Activated CD4-positive, alpha-beta T cell treated with anti-CD3 and anti-CD28 coated beads, Interleukin-2, amount 50 U/mL, for 24 hours (primary cell): ENCODE results near the gene DNMT3A.

Experiments used
- DNase-seq, 2 donors: peaks; one replicate each; pipeline ENCODE4 v3.0.0-alpha.2; 2020; ENCODE audit warnings: low read depth in 1 of 2, low spot score in 1 of 2

The DNMT3A gene

DNA sequence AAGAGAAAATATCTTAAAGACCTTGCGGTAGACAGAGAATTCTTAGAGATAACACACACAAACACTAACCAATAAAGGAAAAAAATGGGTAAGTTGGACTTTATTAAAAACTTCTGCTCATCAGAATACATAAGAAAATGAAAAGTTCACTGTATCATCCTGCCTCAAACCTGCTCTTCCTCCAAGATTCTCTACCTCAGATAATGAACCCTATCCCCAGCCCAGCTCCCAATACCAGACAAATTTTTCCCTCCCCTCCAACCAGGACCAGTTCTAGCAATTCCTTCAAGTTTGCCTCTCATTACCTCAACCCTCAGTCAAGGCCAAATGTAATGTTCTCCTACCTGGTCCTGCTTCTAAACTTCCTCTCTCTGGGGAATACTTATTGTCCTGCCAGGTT is 79.4 kb downstream of the DNMT3A start:
- DNase-seq = no peak

DNA sequence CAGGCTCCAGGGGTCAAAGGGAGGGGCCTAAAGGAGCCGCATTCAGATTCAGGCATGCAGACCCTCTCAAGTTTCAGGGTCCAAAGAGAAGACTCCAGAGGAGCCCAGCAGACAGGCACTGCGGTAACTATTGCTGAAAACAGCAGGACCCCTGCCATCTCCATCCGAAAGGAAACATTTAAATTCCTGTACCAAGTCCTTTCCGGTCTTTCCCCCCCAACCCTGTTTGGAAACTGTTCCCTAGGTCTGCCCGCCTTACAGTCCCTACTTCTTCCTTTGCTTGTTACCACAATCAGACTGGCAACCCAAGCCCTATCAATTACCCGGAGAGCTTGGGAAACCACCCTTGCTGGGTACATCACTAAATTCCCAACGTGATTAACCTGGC is 82.0 kb downstream of the DNMT3A start:
- no peak for DNase-seq

DNA sequence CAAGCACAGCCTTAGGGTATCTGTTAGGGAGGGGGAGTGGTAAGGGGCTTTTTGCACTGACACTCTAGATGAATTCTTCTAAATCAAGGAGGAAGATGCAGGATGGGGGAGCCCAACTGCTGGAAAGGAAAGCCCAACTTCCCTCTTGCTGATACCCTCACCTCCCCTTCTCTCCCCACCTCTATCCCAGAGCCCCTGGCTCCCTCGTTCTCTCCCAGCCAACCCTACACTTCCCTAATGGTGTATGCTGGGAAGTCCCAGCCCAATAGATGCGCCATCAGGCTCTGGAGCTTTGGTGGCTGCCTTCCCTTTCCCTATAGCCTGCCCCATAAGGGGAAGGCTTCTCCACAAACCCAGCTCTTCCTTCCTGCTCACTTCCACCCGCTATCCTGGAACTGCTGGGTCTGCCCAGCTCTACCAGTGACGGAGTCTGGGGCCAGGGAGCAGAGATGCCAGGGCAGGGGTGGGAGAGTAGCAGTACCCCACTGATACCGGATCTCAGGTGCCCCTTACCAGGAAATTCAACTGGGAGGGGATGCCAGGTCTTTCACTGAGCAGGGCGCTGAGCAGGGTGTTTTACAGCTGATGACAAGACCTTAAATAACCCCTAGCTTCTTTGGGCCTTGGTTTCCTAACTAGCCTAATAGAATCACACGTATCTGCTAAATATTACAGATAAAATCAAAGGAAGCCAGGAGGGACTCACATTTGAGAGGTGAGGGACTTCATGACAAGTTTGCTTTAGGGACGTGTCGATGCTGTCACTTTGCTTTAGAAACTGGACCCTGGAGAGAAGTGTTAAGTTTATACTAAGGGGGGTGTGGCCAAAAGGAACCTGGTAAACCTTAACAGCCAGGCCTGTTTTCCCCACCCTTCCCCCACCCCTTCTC is 82.6 kb downstream of the DNMT3A start:
- no peak for DNase-seq

DNA sequence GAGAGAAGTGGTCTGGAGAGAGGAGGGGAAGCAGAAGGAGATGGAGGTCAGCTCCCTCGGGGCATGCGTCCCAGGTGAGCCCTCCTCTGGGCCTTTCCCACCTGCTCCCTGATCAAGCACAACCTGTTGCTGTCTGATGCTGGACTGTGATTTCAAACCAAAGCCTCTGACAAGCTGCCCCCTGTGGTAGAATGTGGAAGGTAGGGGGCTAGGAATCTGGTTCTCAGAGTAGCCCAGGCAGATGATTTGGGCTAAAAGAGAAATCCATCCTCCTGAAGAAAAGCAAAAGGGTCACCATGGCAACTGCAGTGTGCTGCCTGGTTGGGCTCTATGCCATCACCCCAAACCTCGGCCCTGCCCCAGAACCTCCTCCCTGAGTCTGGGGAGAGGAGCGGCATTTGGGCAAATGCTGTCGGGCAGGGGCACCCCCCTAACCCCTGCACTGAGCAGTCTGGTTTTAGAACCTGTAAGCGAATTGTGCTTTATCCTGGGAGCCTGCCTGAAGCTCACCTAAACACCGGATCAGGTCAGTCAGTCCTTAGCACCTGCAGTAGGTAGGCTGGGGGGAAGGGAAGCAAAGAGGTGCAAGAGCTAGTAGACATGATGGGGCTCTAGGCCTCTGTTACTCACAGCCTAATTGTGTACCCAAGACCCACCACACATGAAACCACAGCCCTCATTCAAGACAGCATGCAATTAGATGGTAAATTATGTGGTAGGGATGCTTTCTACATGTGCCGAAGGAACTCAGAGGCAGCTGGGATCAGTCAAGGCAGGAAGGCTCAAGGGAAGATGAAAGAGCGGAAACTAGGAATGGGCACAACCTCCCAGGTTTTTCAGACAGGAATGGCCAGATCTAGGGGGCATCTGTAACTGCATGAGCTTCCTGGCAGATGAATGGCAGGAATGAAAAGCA is 83.5 kb downstream of the DNMT3A start:
- no peak for DNase-seq

DNA sequence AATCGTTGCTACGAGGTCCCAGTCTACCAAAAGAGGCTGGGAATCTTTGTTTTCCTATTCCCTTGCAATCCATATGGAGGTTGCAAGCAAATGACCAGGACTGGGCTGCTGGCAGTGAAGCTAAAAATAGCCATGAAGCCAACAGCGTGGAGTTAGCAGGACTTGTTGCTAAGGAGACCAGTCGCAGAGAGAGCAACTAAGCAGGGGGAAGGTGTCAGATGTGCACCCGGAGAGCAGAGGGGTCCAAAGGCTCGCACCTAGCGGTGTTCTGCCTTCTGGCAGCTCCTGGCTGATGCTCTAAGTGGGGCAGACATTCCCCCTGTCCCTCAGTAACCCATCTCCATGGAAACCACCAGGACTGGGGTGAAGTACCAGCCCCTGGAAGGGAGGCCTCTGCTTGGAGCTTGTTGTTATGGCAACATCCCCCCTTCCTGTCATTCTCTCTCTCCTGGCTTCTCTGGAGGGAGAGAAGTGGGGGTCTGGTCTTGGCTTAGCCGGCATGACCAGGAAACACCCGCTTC is 84.6 kb downstream of the DNMT3A start:
- no peak for DNase-seq

DNA sequence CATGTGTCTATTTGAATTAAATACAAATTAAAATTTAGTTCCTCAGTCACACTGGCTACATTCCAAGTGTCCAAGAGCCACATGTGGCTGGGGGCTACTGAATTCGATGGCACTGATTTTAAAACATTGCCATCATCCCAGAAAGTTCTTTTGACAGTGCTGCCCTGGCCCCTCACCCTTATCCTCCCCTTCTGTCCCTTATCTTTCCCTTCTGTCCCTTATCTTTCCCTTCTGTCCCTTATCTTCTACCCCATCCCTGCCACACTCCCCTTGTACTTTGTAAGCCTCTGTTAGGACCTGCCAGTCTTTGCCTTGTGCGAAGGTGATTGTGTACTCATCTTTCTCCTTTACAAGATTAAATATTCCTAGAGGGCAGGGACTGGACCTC is 85.2 kb downstream of the DNMT3A start:
- DNase-seq = no peak

DNA sequence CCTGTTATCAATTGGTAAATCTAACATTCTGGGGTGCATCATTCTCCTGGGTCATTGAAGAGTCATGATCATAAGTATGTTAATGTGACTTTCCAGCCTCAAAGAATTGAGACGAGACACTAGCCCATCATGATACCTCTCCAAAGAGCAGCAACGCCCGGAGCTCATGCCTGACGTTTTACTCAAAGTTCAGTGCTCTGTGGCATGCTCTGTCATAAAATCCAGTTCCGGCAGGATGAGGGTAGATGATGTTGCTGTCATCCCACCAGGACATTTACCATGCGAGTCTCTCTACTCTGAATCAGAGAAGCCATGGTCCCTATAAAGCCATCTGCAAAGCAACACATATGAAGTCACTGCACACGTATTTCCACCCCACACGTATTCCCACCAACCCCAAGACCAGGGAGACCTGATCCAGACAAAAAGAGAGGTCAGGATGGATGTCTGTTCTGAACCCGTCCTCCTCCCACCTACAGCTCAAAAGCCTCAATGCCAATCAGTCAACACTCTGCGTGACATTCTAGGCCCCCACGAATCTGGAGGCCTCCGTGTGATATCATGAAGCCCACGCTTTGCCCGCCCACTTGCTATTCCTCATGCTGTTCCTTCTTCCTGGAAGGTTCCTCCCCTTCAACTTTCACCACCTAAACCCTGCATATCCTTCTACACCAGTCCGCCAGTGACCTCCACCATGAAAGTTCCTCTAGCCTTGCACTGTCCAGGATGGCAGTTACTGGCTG is 85.8 kb downstream of the DNMT3A start:
- DNase-seq = no peak

DNA sequence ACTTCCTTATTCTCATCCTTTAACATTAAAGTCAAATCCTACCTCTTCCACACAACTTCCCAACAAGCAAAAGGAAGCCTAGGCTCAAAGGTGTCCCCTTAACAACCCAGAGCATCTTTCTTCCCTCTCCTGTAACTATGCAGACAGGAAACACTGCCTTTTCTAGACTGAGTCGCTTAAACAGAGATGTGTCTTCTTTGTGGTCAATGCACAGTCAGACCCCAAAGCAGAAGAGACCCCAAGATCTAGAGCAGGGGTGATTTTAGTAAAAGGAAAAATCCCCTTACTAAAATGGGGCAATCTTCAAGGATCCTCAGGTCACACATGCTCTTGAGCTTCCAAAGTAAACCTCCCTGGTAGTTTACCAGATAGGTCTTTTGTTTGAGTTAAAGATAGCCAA is 86.8 kb downstream of the DNMT3A start:
- DNase-seq = no peak

DNA sequence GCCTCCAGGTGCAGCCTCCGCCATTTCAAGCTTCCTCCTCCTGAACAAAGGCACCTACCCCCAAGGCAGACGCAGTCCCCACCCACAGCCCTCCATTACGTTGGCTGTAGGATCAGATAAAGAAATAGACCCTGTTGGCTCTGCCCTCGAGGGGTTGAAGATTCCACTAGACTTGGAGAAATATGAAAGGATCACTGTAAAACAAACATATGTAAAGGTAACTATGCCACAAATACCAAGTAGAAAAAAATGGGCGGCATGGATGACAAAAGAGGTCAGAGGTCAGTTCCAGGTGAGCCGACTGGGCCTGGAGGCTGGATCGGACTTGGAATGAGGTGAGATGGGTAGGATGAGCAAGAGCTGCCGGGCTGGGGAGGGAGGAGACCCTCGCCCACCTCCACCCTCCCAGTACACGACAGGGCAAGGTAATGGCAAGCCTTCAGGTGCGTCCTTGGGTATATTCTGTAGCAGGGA is 88.5 kb downstream of the DNMT3A start:
- no peak for DNase-seq

DNA sequence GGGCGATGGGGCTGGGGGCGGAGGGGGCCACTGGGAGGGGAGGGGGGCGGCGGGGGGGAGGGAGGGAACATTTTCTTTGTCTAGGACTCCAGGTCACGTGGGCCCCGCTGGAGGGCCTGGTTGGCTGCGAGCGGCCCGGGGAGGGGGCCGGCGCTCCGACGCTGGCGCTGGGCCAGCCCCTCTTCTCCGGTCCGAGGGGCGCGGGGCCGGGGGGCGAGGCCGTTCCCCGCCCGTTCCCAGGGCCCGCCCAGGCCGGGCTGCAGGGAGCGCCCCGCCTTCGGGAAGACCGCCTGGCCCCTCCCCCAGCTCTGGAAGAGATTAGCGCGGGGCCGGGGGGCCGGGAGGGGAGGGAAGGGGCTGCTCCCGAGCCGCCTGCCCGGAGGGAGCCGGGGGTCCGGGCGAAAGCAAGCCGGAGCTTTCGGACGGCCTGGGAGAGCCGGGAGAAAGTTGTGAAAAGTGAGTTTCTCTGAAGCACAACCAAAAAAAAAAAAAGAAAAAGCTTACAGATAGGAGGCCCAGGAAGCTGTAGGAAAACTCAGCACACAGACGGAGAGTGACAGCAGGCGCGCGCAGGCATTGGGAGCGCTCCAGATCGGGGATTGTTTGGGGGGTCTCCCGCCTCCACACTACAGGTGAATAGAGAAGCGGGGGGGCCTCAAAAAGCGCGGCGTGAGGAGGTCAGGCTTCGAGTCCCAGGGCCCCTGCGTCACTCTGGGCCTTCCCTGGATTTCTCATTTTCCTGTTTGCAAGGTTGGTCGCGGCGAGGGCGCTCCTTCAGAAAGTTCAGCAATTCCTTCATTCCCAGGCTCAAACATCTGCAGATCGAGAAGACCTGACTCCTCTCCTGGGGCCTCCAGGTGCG is 89.2 kb downstream of the DNMT3A start:
- DNase-seq = no peak

DNA sequence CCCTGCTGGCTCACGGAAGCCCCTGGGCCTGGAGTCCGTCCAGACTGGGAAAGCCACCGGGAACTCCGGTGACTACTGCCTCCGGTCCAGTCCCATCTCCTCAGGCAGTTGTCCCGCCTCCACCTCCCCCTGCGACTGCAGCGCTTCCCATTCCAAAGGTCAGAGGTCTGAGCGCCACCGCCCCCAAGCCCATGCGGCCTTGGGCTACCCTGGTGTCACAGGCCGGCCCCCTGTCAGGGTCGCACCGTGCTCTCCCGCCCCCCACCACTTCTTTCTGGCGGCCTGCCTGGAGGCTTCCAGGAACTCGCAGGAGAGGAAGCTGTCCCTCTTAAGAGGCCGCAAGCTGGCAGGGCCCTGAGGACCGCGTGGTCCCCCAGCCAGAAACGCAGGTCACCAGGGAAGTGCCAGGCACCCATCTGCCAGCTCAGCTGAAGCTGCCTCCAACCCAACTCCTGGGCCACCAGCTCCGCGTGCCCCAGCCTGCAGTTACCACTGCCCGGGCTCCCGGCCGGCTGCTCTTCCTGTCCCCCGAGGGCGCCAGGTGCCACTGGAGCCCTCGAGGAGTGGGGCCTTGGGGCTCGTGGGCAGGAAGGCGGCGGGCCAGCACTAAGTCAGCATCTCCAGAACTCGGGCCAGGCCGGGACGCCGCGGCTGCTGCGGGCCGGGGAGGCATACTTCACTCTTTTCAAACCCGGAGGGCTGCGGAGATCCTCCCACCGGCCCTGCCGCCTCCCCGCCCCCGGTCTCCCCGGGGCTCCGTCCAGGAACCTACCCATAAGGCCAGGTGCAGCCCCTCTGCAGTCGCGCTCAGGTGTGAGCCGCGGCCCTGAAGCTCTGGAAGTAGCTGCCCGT is 90.1 kb downstream of the DNMT3A start:
- DNase-seq = no peak

DNA sequence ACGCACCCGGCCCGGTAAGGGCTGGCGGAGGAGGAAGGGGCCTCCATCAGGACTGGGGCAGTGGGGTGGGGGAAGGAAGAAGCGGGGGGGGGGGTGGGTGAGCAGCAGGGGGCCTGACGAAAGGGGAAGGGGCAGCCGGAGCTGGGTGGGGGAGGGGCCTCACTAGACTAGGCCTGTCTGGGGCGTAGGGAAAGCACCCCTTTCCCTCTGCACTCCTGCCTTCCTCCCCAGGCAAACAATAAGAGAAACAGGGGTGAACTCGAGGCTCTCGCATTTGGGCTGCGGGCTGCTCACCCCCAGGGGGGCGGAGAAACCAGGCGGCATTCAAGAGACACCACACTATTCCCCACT is 90.7 kb downstream of the DNMT3A start:
- no peak for DNase-seq

DNA sequence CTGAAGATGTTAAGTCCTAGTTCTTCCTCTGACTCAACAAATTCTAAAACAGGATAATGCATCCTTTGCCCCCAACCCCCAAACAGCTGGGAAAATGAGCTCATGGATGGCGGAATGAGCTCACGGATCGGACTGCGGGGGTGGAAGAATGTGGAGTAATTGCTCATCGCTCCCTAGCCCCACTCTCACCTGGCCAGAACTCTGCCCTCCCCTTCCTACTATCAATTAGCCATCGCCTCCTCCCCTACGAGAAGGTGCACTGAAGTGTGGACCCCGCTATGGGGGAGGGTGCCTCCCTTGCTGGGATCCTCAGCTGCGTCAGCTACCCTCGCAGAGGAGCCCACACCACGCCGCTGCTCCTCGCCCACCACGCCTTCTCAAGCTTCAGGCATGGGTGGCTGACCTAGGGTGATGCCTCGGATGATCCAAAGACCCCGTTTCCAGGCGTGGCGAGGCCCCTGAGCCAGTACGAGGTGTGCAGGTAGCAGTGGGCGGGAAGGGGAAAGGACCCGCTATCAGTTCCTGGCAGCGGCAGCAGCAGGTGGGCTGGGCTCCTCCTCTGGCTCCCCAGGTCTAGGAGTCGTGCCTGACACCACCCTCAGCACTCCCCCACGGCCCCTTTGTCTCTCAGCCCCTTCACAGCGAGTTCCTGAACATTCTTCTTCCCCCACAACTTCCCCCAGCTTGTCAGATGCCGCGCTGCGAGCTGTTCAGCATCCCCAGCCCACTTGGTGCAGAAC is 91.2 kb downstream of the DNMT3A start:
- DNase-seq = no peak

DNA sequence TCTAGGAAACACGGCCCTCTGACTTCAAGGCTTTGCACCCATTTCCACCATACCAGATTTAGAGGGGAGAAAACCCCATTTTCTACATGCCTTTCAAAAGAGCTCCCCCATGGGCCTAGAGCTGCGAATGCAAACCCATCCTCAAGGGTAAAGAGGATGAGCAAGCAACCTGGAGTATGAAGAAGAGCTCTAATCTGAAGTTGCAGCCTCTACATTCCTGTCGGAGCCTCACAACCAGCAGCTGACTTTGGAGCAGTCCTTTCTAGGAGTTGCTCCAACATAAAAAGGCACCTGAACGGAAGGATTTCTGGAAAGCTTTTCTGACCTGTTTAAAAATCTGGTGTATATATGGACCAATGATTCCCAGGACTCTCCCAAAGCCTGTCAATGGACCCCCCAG is 91.9 kb downstream of the DNMT3A start:
- no peak for DNase-seq

DNA sequence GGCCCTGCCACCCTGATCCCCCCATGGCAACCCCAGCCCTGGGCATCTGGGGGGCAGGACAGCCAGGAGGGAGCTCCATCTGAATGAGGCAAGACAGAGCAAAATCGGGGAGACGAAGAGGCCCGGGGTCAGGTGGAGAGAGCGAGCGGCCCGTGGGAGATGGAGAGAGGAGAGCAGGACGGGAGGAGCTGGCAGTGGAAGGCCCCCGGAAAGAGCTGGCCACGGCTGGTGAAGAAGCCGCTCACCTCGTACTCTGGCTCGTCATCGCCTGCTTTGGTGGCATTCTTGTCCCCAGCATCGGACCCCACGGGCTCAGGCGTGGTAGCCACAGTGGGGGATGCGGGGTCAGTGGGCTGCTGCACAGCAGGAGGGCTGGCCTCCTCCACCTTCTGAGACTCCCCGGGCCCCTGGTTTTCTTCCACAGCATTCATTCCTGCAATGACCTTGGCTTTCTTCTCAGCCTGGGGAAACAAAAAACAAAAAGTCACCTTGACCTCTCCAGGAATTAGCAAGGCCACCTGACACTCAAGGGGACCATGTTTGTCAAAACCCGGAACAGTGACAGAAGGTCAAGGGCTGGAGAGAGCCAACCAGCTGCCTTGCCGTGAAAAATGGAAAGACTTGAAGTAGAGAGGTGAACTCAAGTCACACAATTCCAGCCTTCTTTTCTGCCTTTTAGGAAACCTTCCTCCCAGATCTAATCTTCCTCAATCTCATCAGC is 93.8 kb downstream of the DNMT3A start:
- no peak for DNase-seq

DNA sequence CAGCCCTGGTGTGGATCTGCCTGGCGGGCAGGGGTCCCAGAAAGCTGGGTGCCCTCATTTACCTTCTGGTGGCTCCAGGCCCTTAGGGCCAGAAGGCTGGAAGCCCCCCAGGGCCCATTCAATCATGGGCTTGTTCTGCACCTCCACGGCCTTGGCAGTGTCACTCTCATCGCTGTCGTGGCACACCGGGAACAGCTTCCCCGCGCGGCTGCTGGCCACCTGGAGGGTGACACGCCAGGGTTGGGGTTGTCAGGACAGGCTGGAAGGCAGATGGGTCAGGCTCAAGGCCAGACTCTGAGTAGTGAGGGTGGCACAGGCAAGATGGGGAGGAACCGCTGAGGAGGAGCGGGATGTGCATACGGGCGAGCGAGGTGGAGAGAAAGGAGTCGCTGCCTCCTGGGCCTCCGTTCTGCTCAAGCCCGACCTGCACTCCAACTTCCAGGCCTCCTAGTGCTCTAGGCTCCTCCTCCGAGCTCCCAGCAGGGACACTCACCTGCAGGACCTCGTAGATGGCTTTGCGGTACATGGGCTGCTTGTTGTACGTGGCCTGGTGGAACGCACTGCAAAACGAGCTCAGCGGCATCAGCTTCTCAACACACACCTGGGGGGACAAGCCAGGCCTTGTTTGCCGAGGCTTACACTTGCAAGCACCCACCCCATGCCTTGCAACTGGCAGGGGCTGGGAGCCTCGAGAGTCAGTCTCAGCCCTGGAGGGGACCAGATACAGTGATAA is 95.0 kb downstream of the DNMT3A start:
- DNase-seq = no peak

DNA sequence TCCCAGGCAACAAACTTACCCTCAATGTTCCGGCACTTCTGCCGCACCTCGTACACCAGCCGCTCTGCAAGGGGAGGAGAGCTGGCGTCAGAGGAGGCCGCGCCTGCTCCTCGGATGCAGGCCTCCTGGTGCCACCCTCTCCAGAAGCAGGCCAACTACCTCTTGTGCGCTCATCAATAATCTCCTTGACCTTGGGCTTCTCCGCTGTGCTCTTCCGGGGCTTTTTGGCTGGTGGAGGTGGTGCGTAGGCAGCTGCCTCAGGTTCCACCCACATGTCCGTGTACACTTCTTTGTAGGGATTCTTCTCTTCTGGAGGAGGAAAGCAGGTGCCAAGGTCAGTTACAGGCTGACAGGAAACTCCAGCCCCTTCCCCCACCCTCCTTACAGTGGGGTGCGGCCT is 95.7 kb downstream of the DNMT3A start:
- no peak for DNase-seq
